ENCODE measurements around the gene RCSD1. TPM values are rescaled to one million over a fixed set of nuclear protein-coding genes. Genes with fewer than 3 reads are reported as not detected.
"Not testable (repeated sequence)": the region's sequence is repeated elsewhere in the genome, so short reads cannot be mapped to it uniquely, and the experiment has no call there.

RCSD1 gene
- total and polyA plus RNA-seq, 5 donors = 27.1 to 61.5 (median 57.7) TPM

GRCh38 chr1:167599957-167600581, 30.0 kb upstream of the RCSD1 start:
- intact Hi-C loops (cut with DNase I) = loop anchor here (1.0 to 10.0 kb wide), 4 partner anchors 87 to 205 kb away; no protein-coding TSS in a partner anchor
- H3K27me3 ChIP-seq (ENCODE audit: control insufficient read depth, insufficient read depth) = no peaks in the 10 kb centered on the region
- H3K9me3 ChIP-seq (ENCODE audit: control insufficient read depth, low read length) = no peaks in the 10 kb centered on the region
- H3K27ac ChIP-seq (ENCODE audit: low read length) = no peak overlapping the region
- DNase-seq = peak in 2 of 3 donors; percentile 30 to 60
- 11% methylated on average over 5 of the region's 5 CpGs for WGBS
- peaks cover 8% of the 10 kb centered on the region for H3K4me1 ChIP-seq (ENCODE audit: control insufficient read depth, insufficient read depth, low read length)
- ATAC-seq = peak; percentile 67 to 77
- no peak overlapping the region for H3K4me3 ChIP-seq (ENCODE audit: low read length)

- intact Hi-C loops (cut with DNase I) = loop anchor here (2.0 to 10.0 kb wide), 3 partner anchors 86 to 203 kb away; no protein-coding TSS in a partner anchor
- DNase-seq (peak; percentile 41 to 71 (median 56)), ATAC-seq (peak; percentile 63 to 79)
- 64% methylated on average over 8 of the region's 8 CpGs for WGBS
- H3K9me3 ChIP-seq (ENCODE audit: control insufficient read depth, low read length) = no peaks in the 10 kb centered on the region
- H3K27ac ChIP-seq (ENCODE audit: low read length) = peak overlapping the region; percentile 20
- H3K4me1 ChIP-seq (ENCODE audit: control insufficient read depth, insufficient read depth, low read length) = peaks cover 8% of the 10 kb centered on the region
- no peak overlapping the region for H3K4me3 ChIP-seq (ENCODE audit: low read length)
- H3K27me3 ChIP-seq (ENCODE audit: control insufficient read depth, insufficient read depth) = no peaks in the 10 kb centered on the region
Observed at GRCh38 chr1:167601442-167602383, 28.3 kb upstream of the RCSD1 start.

- H3K27me3 ChIP-seq (ENCODE audit: control insufficient read depth, insufficient read depth) = no peaks in the 10 kb centered on the region
- H3K9me3 ChIP-seq (ENCODE audit: control insufficient read depth, low read length) = peaks cover 3% of the 10 kb centered on the region
- DNase-seq = no peak
- H3K4me1 ChIP-seq (ENCODE audit: control insufficient read depth, insufficient read depth, low read length) = peaks cover 8% of the 10 kb centered on the region
- intact Hi-C loops (cut with DNase I) = loop anchor here in 3 of 4 donors (5.0 to 10.0 kb wide), 2 partner anchors 84 to 202 kb away; no protein-coding TSS in a partner anchor
- H3K4me3 ChIP-seq (ENCODE audit: low read length) = no peak overlapping the region
- no peak for ATAC-seq
- no peak overlapping the region for H3K27ac ChIP-seq (ENCODE audit: low read length)
- WGBS = 75% methylated on average over 8 of the region's 8 CpGs
Observed at GRCh38 chr1:167602840-167603239, 27.2 kb upstream of the RCSD1 start.

- ATAC-seq (no peak), DNase-seq (no peak)
- no peak overlapping the region for H3K27ac ChIP-seq (ENCODE audit: low read length)
- H3K4me3 ChIP-seq (ENCODE audit: low read length) = no peak overlapping the region
- 80% methylated on average over 3 of the region's 3 CpGs for WGBS
- peaks cover 3% of the 10 kb centered on the region for H3K9me3 ChIP-seq (ENCODE audit: control insufficient read depth, low read length)
- peaks cover 3% of the 10 kb centered on the region for H3K4me1 ChIP-seq (ENCODE audit: control insufficient read depth, insufficient read depth, low read length)
- no peaks in the 10 kb centered on the region for H3K27me3 ChIP-seq (ENCODE audit: control insufficient read depth, insufficient read depth)
- intact Hi-C loops (cut with DNase I) = loop anchor here in 1 of 4 donors (10.0 kb wide), 1 partner anchor 199 kb away; no protein-coding TSS in a partner anchor
Observed at GRCh38 chr1:167605576-167605975, 24.5 kb upstream of the RCSD1 start.

- H3K27me3 ChIP-seq (ENCODE audit: control insufficient read depth, insufficient read depth) = no peaks in the 10 kb centered on the region
- no peak overlapping the region for H3K27ac ChIP-seq (ENCODE audit: low read length)
- H3K4me3 ChIP-seq (ENCODE audit: low read length) = no peak overlapping the region
- WGBS = 90% methylated on average over 1 of the region's 1 CpG
- DNase-seq (no peak), ATAC-seq (no peak)
- H3K4me1 ChIP-seq (ENCODE audit: control insufficient read depth, insufficient read depth, low read length) = peaks cover 3% of the 10 kb centered on the region
- intact Hi-C loops (cut with DNase I) = no loop called here
- H3K9me3 ChIP-seq (ENCODE audit: control insufficient read depth, low read length) = peaks cover 3% of the 10 kb centered on the region
Observed at GRCh38 chr1:167611983-167612382, 18.0 kb upstream of the RCSD1 start.

GRCh38 chr1:167612587-167613385, 17.2 kb upstream of the RCSD1 start:
- WGBS = 88% methylated on average over 2 of the region's 2 CpGs
- intact Hi-C loops (cut with DNase I) = no loop called here

GRCh38 chr1:167613984-167614383, 16.0 kb upstream of the RCSD1 start:
- WGBS = 72% methylated on average over 2 of the region's 2 CpGs

More at GRCh38 chr1:167612587-167613385, 17.2 kb upstream of the RCSD1 start:
- ATAC-seq (no peak), DNase-seq (no peak)
- Histone ChIP-seq H3K4me1 (ENCODE audit: control insufficient read depth, insufficient read depth, low read length) (peaks cover 5% of the 10 kb centered on the region), H3K9me3 (ENCODE audit: control insufficient read depth, low read length) (no peaks in the 10 kb centered on the region), H3K27me3 (ENCODE audit: control insufficient read depth, insufficient read depth) (no peaks in the 10 kb centered on the region), H3K27ac (ENCODE audit: low read length) (no peak overlapping the region), H3K4me3 (ENCODE audit: low read length) (no peak overlapping the region)

GRCh38 chr1:167614851-167615250, 15.2 kb upstream of the RCSD1 start:
- peaks cover 7% of the 10 kb centered on the region for H3K4me1 ChIP-seq (ENCODE audit: control insufficient read depth, insufficient read depth, low read length)
- no peak overlapping the region for H3K4me3 ChIP-seq (ENCODE audit: low read length)
- intact Hi-C loops (cut with DNase I) = no loop called here
- DNase-seq (no peak), ATAC-seq (no peak)
- no peaks in the 10 kb centered on the region for H3K9me3 ChIP-seq (ENCODE audit: control insufficient read depth, low read length)
- no peak overlapping the region for H3K27ac ChIP-seq (ENCODE audit: low read length)
- 80% methylated on average over 1 of the region's 1 CpG for WGBS
- no peaks in the 10 kb centered on the region for H3K27me3 ChIP-seq (ENCODE audit: control insufficient read depth, insufficient read depth)

More at GRCh38 chr1:167613984-167614383, 16.0 kb upstream of the RCSD1 start:
- intact Hi-C loops (cut with DNase I); H3K9me3 ChIP-seq (ENCODE audit: control insufficient read depth, low read length); ATAC-seq; H3K27me3 ChIP-seq (ENCODE audit: control insufficient read depth, insufficient read depth); DNase-seq; H3K4me1 ChIP-seq (ENCODE audit: control insufficient read depth, insufficient read depth, low read length); H3K4me3 ChIP-seq (ENCODE audit: low read length); H3K27ac ChIP-seq (ENCODE audit: low read length): not testable (repeated sequence)

- intact Hi-C loops (cut with DNase I) = no loop called here
- no peak overlapping the region for H3K4me3 ChIP-seq (ENCODE audit: low read length)
- no peaks in the 10 kb centered on the region for H3K27me3 ChIP-seq (ENCODE audit: control insufficient read depth, insufficient read depth)
- WGBS = 88% methylated on average over 8 of the region's 8 CpGs
- peaks cover 7% of the 10 kb centered on the region for H3K4me1 ChIP-seq (ENCODE audit: control insufficient read depth, insufficient read depth, low read length)
- no peak for DNase-seq
- H3K27ac ChIP-seq (ENCODE audit: low read length) = peak overlapping the region; percentile 56
- no peak for ATAC-seq
- no peaks in the 10 kb centered on the region for H3K9me3 ChIP-seq (ENCODE audit: control insufficient read depth, low read length)
Observed at GRCh38 chr1:167616521-167616920, 13.5 kb upstream of the RCSD1 start.

Data from right cardiac atrium (tissue), 5 donors.